ENCODE data around the gene RPS3. TPM values are rescaled to one million over a fixed set of nuclear protein-coding genes. Genes with fewer than 3 reads are reported as not detected.

RPS3 gene
- total RNA-seq, 1 experiment from 2014 or later, result 3,765 TPM

DNA sequence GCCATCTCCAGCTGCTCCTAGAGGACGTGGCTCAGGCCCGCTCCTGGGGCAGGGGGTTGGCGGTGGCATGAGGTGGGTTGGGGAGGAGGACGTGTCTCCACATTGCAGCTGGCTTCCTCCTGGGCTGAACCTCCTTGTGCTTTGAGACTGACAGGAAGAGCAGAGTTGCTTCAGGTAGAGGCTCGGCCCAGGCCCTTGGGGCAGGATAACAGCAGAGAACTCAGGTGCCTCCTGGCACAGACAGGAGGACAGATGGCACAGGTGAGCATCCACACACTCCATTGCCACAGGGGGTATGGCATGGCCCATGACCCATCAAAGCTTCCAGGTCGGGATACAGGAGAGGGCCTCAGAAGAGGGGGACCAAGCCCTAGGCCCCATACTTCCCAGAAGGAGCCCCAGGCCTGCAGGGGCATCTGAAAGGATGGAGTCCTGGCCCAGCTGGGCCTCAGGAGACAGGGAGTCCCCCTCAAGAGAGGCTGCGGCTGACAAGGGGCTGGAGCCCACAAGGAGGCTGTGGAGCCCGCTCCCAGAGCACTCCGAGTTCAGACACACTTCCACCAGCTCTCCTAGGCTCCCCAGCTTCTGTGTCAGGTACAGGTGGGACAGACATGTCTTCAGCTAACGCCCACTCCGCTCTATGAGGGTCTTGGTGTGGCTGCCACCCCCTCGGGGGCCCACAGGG lies 35.7 kb downstream of the RPS3 start:
- no peak for DNase-seq
- H2BK20ac ChIP-seq (ENCODE audit: low read depth, low read length, poor library complexity, severe bottlenecking), result no peak overlapping the region
- H3K23me2 ChIP-seq (ENCODE audit: insufficient read length, low read depth, low read length, poor library complexity, severe bottlenecking), result peaks cover 6% of the 10 kb centered on the region
- TF ChIP-seq, protein P1, sequence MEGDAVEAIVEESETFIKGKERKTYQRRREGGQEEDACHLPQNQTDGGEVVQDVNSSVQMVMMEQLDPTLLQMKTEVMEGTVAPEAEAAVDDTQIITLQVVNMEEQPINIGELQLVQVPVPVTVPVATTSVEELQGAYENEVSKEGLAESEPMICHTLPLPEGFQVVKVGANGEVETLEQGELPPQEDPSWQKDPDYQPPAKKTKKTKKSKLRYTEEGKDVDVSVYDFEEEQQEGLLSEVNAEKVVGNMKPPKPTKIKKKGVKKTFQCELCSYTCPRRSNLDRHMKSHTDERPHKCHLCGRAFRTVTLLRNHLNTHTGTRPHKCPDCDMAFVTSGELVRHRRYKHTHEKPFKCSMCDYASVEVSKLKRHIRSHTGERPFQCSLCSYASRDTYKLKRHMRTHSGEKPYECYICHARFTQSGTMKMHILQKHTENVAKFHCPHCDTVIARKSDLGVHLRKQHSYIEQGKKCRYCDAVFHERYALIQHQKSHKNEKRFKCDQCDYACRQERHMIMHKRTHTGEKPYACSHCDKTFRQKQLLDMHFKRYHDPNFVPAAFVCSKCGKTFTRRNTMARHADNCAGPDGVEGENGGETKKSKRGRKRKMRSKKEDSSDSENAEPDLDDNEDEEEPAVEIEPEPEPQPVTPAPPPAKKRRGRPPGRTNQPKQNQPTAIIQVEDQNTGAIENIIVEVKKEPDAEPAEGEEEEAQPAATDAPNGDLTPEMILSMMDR (conservative IDR thresholded peaks at IDR 0.05), result no peak
- H3K4ac ChIP-seq (ENCODE audit: low read depth, low read length), result no peak overlapping the region
- H2AFZ ChIP-seq (ENCODE audit: low read length), result no peak overlapping the region
- H3K4me2 ChIP-seq (ENCODE audit: insufficient read depth, insufficient read length, low read length), result no peak overlapping the region
- Mint-ChIP-seq H3K4me3 (no peak overlapping the region), H3K27me3 (ENCODE audit: low read depth) (peaks cover 45% of the 10 kb centered on the region), H3K36me3 (ENCODE audit: insufficient read depth in 1 of 3, low read depth in 3 of 3) (no peaks in the 10 kb centered on the region; a peak in 2 of 7 replicates), H3K9me3 (peaks cover 2 to 6% of the 10 kb centered on the region in 2 experiments; a peak in 3 of 5 replicates), H3K4me1 (peaks cover 29 to 41% of the 10 kb centered on the region in 2 experiments), H3K27ac (peak overlapping the region in 1 of 3 experiments; percentile 89; a peak in 1 of 7 replicates)
- no peak overlapping the region for H2BK120ac ChIP-seq (ENCODE audit: low read depth, low read length, poor library complexity, severe bottlenecking)
- H3K9ac ChIP-seq (ENCODE audit: extremely low read depth, insufficient read length, low read length), result no peak overlapping the region
- H3K9me3 ChIP-seq (ENCODE audit: control insufficient read depth, low read depth, low read length), result no peaks in the 10 kb centered on the region
- no peak overlapping the region for H2BK15ac ChIP-seq (ENCODE audit: low read depth, low read length)
- H4K20me1 ChIP-seq (ENCODE audit: control insufficient read depth, insufficient read depth, insufficient read length), result no peaks in the 10 kb centered on the region
- H3K79me2 ChIP-seq (ENCODE audit: insufficient read depth, low read length), result no peaks in the 10 kb centered on the region
- no peak overlapping the region for H3K14ac ChIP-seq (ENCODE audit: insufficient read depth, low read length)
- H3K56ac ChIP-seq (ENCODE audit: insufficient read length, low read depth, low read length), result no peak overlapping the region
- no peak overlapping the region for H4K5ac ChIP-seq (ENCODE audit: insufficient read length, low read depth, low read length)
- H4K91ac ChIP-seq (ENCODE audit: insufficient read length, low read depth, low read length), result no peak overlapping the region
- no peak overlapping the region for H2BK12ac ChIP-seq (ENCODE audit: insufficient read length, low read depth, low read length)
- no peak overlapping the region for H4K8ac ChIP-seq (replicated peaks; ENCODE audit: insufficient read length, low read depth, low read length)
- H3K23ac ChIP-seq (ENCODE audit: insufficient read length, low read depth, low read length), result no peak overlapping the region
- no peak overlapping the region for H3K18ac ChIP-seq (ENCODE audit: insufficient read length, low read depth, low read length)
- no peak overlapping the region for H3T11ph ChIP-seq (ENCODE audit: low read length)
- H3K4me1 ChIP-seq (ENCODE audit: insufficient read depth, low read length), result peaks cover 3% of the 10 kb centered on the region; the same call in 1 of the 2 replicates
- peaks cover 27% of the 10 kb centered on the region for H3K27me3 ChIP-seq (ENCODE audit: insufficient read depth, low read length)
- H3K79me1 ChIP-seq (ENCODE audit: insufficient read depth, low read depth, low read length, poor library complexity, severe bottlenecking), result no peaks in the 10 kb centered on the region
- no peak overlapping the region for H2AK5ac ChIP-seq (ENCODE audit: insufficient read length, low read length)
- WGBS (ENCODE audit: extremely low coverage, insufficient read length, low lambda C conversion rate), result no CpG with 5 or more reads among the region's 12 CpGs
- H2BK5ac ChIP-seq (ENCODE audit: insufficient read length, low read length), result no peak overlapping the region
- no peak overlapping the region for H3K27ac ChIP-seq (ENCODE audit: insufficient read length, low read depth, low read length)
